Measurements from ENCODE around the gene SECISBP2. TPM values are rescaled to one million over a fixed set of nuclear protein-coding genes. Genes with fewer than 3 reads are reported as not detected.
A peak's percentile ranks its signal among the peaks of the same experiment; 100 is the strongest.

The SECISBP2 gene

GRCh38 chr9:89408628-89409101 is 90.4 kb downstream of the SECISBP2 start:
- no peak overlapping the region for H2AFZ ChIP-seq (ENCODE audit: low read length)
- H4K8ac ChIP-seq (ENCODE audit: low read depth, low read length), result no peak overlapping the region
- no peak overlapping the region for H3K4ac ChIP-seq (ENCODE audit: low read length)
- no peak overlapping the region for H2AK5ac ChIP-seq (ENCODE audit: low read depth, low read length)
- H3K14ac ChIP-seq (ENCODE audit: low read length), result no peak overlapping the region
- WGBS, 2 donors (ENCODE audit: extremely low coverage in 2 of 2, insufficient read length in 2 of 2, insufficient replicate concordance in 1 of 2), result no CpG with 5 or more reads among the region's 12 CpGs
- H3K36me3 ChIP-seq (replicated peaks in 1 of 2; ENCODE audit: control insufficient read depth in 2 of 2, insufficient read depth in 2 of 2, low read length in 2 of 2), result no peaks in the 10 kb centered on the region
- H3K4me2 ChIP-seq (ENCODE audit: insufficient read depth, low read length, poor library complexity, severe bottlenecking), result no peak overlapping the region
- peaks cover 4 to 23% of the 10 kb centered on the region in 2 donors for H3K9me3 ChIP-seq (replicated peaks in 1 of 2; ENCODE audit: control insufficient read depth in 2 of 2, insufficient read depth in 1 of 2, low read depth in 1 of 2, low read length in 2 of 2)
- DNase-seq (ENCODE audit: low spot score), result no peak
- no peak overlapping the region for H3K27ac ChIP-seq (replicated peaks; ENCODE audit: low read length)
- no peak overlapping the region for H3K4me3 ChIP-seq (ENCODE audit: low read length in 2 of 2)
- H3K79me1 ChIP-seq (ENCODE audit: low read depth, low read length), result peaks cover 3% of the 10 kb centered on the region
- H2BK5ac ChIP-seq (ENCODE audit: low read length), result no peak overlapping the region
- H3K4me1 ChIP-seq (ENCODE audit: control insufficient read depth in 2 of 2, insufficient read depth in 1 of 2, low read depth in 1 of 2, low read length in 2 of 2), result peaks cover 16 to 23% of the 10 kb centered on the region in 2 donors
- no peak overlapping the region for H2BK120ac ChIP-seq (ENCODE audit: low read depth, low read length)
- H2BK12ac ChIP-seq (ENCODE audit: low read length), result no peak overlapping the region
- H3K18ac ChIP-seq (ENCODE audit: low read length), result peak overlapping the region; percentile 13
- H3K9ac ChIP-seq (ENCODE audit: low read depth, low read length, poor library complexity), result no peak overlapping the region
- no peak overlapping the region for H2BK15ac ChIP-seq (ENCODE audit: low read length)
- no peak overlapping the region for H3K23ac ChIP-seq (ENCODE audit: low read depth, low read length, poor library complexity)
- no peak overlapping the region for H4K91ac ChIP-seq (ENCODE audit: low read depth, low read length, poor library complexity)
- peaks cover 0 to 65% (median 0%) of the 10 kb centered on the region in 3 experiments for H3K27me3 ChIP-seq (ENCODE audit: control insufficient read depth in 3 of 3, insufficient read depth in 3 of 3, low read depth in 1 of 3, low read length in 3 of 3)

Small RNAs within 50 kb of the gene (small RNA-seq; reads per million reads assigned to genes)
- gene MIR3153 (ENCODE audit: insufficient read depth), result not detected
